Activated CD8-positive, alpha-beta memory T cell treated with anti-CD3 and anti-CD28 coated beads, Interleukin-2, amount 10 ng/mL, durations not matched to agents 7 days and 5 days (primary cell): ENCODE results near the gene ABCA2. TPM values are rescaled to one million over a fixed set of nuclear protein-coding genes. Genes with fewer than 3 reads are reported as not detected.

Experiments
- ATAC-seq: fragments of 150-1000 bp; cut with Tn5 transposase; one replicate; pipeline ENCODE4 v1.10.0; 2021; ENCODE audit warnings: moderate library complexity
- CTCF ChIA-PET: fragments of 350-600 bp; sonication (Branson Sonifier 250); formaldehyde crosslinking; loops from one replicate; lab custom pipeline; 2021; ENCODE audit warnings: antibody characterized with exemption; lab: Charles Lee
- DNase-seq: peaks from one replicate; pipeline ENCODE4 v3.0.0-alpha.2; 2020
- H3K27ac Mint-ChIP-seq: one replicate; pipeline ENCODE4 v1.8.0; 2021; ENCODE audit warnings: mild to moderate bottlenecking, mixed read lengths
- H3K27me3 Mint-ChIP-seq: one replicate; pipeline ENCODE4 v1.8.0; 2021; ENCODE audit warnings: mixed read lengths
- H3K36me3 Mint-ChIP-seq: one replicate; pipeline ENCODE4 v1.8.0; 2021; ENCODE audit warnings: mild to moderate bottlenecking, mixed read lengths
- H3K4me1 Mint-ChIP-seq: one replicate; pipeline ENCODE4 v1.8.0; 2021; ENCODE audit warnings: mixed read lengths
- H3K4me3 Mint-ChIP-seq: one replicate; pipeline ENCODE4 v1.8.0; 2021; ENCODE audit warnings: mild to moderate bottlenecking, moderate library complexity, mixed read lengths
- H3K9me3 Mint-ChIP-seq: one replicate; pipeline ENCODE4 v1.8.0; 2022; ENCODE audit warnings: low read depth, mixed read lengths
- total RNA-seq, 2 experiments: library from RNA; stranded (reverse); gene quantifications; one replicate each; pipeline ENCODE4 v1.2.3, GENCODE V29; 2021

The ABCA2 gene
- total RNA-seq, 2 experiments from 2014 or later = 30.0 to 73.6 TPM

DNA sequence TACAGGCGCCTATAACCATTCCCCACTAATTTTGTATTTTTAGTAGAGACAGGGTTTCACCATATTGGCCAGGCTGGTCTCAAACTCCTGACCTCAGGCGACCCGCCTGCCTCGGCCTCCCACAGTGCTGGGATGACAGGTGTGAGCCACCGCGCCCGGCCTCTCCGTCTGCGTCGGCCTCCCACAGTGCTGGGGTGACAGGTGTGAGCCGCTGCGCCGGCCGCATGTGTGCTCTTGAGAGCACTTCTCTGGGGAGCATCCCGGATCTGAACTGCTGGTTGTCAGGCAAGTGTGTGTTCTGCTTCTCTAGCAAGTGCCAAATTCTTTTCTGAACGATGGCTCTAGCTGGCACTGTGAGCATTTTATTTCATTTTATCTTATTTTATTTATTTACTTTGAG, 29.5 kb upstream of the ABCA2 start:
- H3K4me1 Mint-ChIP-seq = peaks cover 2% of the 10 kb centered on the region
- no peak overlapping the region for H3K27ac Mint-ChIP-seq
- no peaks in the 10 kb centered on the region for H3K9me3 Mint-ChIP-seq
- no peaks in the 10 kb centered on the region for H3K36me3 Mint-ChIP-seq
- no peak overlapping the region for H3K4me3 Mint-ChIP-seq
- peaks cover 15% of the 10 kb centered on the region for H3K27me3 Mint-ChIP-seq
- CTCF ChIA-PET = interaction anchor here (1.3 to 6.2 kb wide), 5 partner anchors 9 to 28 kb away, joined by 4 to 47 read pairs (median 9); partner anchors contain the start of genes NPDC1 and SAPCD2
- DNase-seq (no peak), ATAC-seq (no peak)

DNA sequence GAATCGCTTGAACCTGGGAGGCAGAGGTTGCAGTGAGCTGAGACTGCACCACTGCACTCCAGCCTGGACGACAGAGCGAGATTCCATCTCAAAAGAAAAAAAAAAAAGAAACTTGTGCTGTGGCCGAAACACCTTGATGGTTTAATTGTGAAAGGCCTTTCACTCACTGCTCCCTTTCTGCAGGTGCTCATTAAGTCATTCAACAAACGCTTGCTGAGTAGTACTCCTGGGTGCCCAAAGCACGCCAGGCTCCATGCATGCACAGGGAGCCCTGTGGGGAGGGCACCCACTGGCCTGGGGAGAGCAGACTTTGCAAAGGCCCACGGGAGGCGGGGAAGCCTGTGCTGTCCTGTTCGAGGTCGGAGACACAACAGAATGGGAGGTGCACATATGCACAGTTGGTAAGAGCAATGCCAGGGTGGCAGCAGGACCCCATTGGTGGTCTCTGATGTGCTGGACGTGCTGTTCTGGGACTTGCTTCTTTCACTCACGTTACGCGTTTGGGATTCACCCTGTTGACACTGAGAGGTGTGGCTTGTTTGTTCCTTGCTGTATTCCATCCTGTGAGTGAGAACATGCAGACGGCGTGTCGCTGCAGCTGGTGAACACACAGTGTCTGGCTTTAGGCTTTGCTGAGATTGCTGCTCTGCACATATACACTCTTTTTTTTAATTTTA, 28.8 kb upstream of the ABCA2 start:
- Mint-ChIP-seq H3K36me3 (no peaks in the 10 kb centered on the region), H3K4me1 (peaks cover 2% of the 10 kb centered on the region), H3K4me3 (no peak overlapping the region), H3K27ac (no peak overlapping the region), H3K27me3 (peaks cover 22% of the 10 kb centered on the region), H3K9me3 (no peaks in the 10 kb centered on the region)
- CTCF ChIA-PET = interaction anchor here (1.3 to 6.2 kb wide), 6 partner anchors 9 to 28 kb away, joined by 4 to 47 read pairs (median 10); partner anchors contain the start of genes NPDC1 and SAPCD2
- ATAC-seq = no peak
- no peak for DNase-seq

GRCh38 chr9:137055385-137056364, 27.6 kb upstream of the ABCA2 start:
- CTCF ChIA-PET = interaction anchor here (1.5 to 6.2 kb wide), 4 partner anchors 9 to 27 kb away, joined by 8 to 47 read pairs (median 10); partner anchors contain the start of genes NPDC1 and SAPCD2
- no peak for DNase-seq
- H3K4me3 Mint-ChIP-seq = no peak overlapping the region
- H3K27ac Mint-ChIP-seq = no peak overlapping the region
- H3K36me3 Mint-ChIP-seq = no peaks in the 10 kb centered on the region
- ATAC-seq = no peak
- H3K9me3 Mint-ChIP-seq = no peaks in the 10 kb centered on the region
- peaks cover 23% of the 10 kb centered on the region for H3K27me3 Mint-ChIP-seq
- H3K4me1 Mint-ChIP-seq = peaks cover 2% of the 10 kb centered on the region

GRCh38 chr9:137054932-137055384, 26.9 kb upstream of the ABCA2 start:
- CTCF ChIA-PET = interaction anchor here (1.5 to 6.2 kb wide), 4 partner anchors 8 to 26 kb away, joined by 8 to 47 read pairs (median 10); partner anchors contain the start of genes NPDC1 and SAPCD2
- no peak overlapping the region for H3K27ac Mint-ChIP-seq
- peaks cover 28% of the 10 kb centered on the region for H3K27me3 Mint-ChIP-seq
- H3K9me3 Mint-ChIP-seq = no peaks in the 10 kb centered on the region
- H3K4me3 Mint-ChIP-seq = no peak overlapping the region
- no peaks in the 10 kb centered on the region for H3K36me3 Mint-ChIP-seq
- H3K4me1 Mint-ChIP-seq = peaks cover 2% of the 10 kb centered on the region
- DNase-seq = no peak
- ATAC-seq = no peak

GRCh38 chr9:137053944-137054931, 26.2 kb upstream of the ABCA2 start, which contains the start of gene ENTPD2:
Gene ENTPD2, minus strand, starts transcription at chr9:137054061. Its CDS starts 64 bp downstream, at chr9:137053997.
- DNase-seq = no peak
- Mint-ChIP-seq H3K36me3 (no peaks in the 10 kb centered on the region), H3K27ac (no peak within 1 kb of the TSS), H3K9me3 (no peaks in the 10 kb centered on the region), H3K27me3 (peaks cover 35% of the 10 kb centered on the region), H3K4me3 (no peak within 1 kb of the TSS), H3K4me1 (peaks cover 2% of the 10 kb centered on the region)
- peak; percentile 62 for ATAC-seq
- CTCF ChIA-PET = interaction anchor here (2.3 to 2.5 kb wide), 2 partner anchors 13 to 19 kb away, joined by 10 to 13 read pairs; no protein-coding TSS in a partner anchor

DNA sequence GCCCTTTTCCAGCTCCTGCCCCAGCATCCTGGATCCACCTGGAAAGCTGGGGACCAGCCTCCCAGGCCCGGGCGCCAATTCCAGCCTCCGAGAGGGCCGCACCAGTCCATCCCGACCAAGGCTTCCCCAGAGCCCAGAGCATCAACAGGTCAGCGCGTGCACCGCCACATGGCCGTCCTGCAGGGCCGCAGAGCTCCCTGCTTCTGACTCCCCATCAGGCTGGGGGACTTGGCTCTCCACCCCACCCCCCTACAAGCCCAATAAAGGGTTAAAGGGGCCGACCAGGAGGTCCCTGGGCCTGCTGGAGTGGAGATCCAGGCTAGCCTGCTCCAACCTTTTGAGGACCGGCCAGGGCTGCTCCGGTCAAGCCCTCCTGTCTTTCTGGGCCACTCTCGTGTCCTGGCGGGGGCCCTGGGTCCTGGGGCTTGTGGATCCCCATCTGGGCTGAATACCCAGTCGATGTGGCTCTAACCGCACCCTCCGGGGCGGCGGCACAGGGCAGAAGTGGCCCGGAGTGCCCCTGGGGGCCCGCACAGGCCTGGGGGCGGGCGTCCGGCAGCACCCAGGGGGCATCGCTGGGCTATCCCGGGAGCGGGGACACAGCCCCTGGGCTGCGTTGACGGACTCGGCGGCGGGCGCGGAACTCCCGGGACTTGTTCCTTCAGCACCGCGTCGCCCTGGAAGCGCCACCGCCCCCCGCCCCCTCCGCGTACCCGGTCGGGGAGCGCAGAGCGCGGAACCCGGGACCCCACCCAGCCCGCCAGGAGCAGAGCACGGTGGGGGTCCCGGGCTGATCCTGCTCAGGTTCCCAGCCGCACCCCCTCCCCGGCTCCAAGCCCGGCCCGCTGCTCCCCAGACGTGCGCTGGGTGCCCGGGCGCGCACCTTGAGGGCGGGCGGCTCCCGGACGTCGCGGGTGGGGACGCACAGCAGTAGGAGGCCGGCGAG, 25.2 kb upstream of the ABCA2 start:
- H3K9me3 Mint-ChIP-seq = no peaks in the 10 kb centered on the region
- CTCF ChIA-PET = interaction anchor here (0.9 to 2.3 kb wide), 8 partner anchors 10 to 326 kb away, joined by 3 to 13 read pairs (median 5); partner anchors contain the start of genes AJM1 and SAPCD2
- H3K36me3 Mint-ChIP-seq = no peaks in the 10 kb centered on the region
- H3K4me3 Mint-ChIP-seq = no peak overlapping the region
- H3K4me1 Mint-ChIP-seq = no peaks in the 10 kb centered on the region
- DNase-seq = no peak
- H3K27ac Mint-ChIP-seq = no peak overlapping the region
- peaks cover 32% of the 10 kb centered on the region for H3K27me3 Mint-ChIP-seq
- ATAC-seq = peak; percentile 3

- no peaks in the 10 kb centered on the region for H3K36me3 Mint-ChIP-seq
- H3K9me3 Mint-ChIP-seq = no peaks in the 10 kb centered on the region
- no peak for DNase-seq
- H3K4me1 Mint-ChIP-seq = no peaks in the 10 kb centered on the region
- CTCF ChIA-PET = interaction anchor here (0.9 to 2.3 kb wide), 8 partner anchors 11 to 325 kb away, joined by 3 to 13 read pairs (median 5); partner anchors contain the start of genes AJM1 and SAPCD2
- H3K27ac Mint-ChIP-seq = no peak overlapping the region
- no peak for ATAC-seq
- H3K27me3 Mint-ChIP-seq = peaks cover 36% of the 10 kb centered on the region
- no peak overlapping the region for H3K4me3 Mint-ChIP-seq
Measured at GRCh38 chr9:137052293-137052692, 24.3 kb upstream of the ABCA2 start.

DNA sequence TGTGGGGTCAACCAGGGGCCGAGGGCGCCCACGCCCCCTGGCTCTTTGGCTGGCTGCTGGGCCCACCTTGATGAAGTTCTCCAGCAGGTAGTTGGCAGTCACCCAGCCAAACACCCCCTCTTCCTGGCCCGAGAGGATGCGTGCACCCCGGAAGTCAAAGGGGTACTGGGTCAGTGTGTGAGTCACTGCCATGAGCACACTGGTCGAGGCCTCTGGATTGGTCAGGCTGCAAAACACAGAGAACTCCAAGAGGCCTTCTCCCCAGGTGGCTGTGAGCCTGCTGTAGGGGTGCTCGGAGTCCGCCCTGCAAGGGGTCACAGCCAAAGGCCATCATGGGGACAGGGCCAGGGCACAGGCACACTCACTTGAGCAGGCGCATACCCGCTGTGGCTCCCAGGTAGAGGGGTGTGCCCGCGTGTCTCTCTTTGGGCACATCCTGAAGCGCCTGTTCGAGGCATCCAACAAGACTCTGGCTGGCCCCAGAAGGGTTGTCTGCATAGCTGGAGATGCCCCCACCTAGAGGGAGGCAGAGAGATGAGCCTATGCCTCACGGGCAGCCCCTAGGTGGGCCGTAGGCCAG, 23.2 kb upstream of the ABCA2 start:
- CTCF ChIA-PET = interaction anchor here (2.1 to 5.5 kb wide), 2 partner anchors 12 to 17 kb away, joined by 5 to 183 read pairs; partner anchors contain the start of gene SAPCD2
- peaks cover 3% of the 10 kb centered on the region for H3K4me1 Mint-ChIP-seq
- no peak overlapping the region for H3K27ac Mint-ChIP-seq
- ATAC-seq = no peak
- H3K9me3 Mint-ChIP-seq = no peaks in the 10 kb centered on the region
- no peak for DNase-seq
- H3K27me3 Mint-ChIP-seq = peaks cover 46% of the 10 kb centered on the region
- no peaks in the 10 kb centered on the region for H3K36me3 Mint-ChIP-seq
- no peak overlapping the region for H3K4me3 Mint-ChIP-seq

DNA sequence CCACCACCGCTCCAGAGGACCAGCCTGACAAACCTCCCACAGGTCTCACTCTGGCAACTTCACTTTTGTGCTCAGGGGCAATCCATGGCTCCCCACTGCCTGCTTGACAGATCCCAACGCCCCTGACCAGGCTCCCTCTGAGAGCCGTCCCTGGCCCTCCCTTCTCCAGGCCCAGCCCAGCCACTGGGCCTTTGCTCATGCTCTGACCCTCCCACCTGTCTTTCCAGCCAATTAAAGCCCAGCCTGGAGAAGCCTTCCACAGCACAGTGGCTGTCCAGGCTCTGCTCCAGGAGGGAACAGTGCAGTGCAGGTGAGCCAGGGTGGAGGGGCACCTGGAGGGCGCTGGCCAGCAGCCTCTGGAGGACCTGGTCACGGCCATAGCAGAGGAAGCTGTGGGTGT, 22.5 kb upstream of the ABCA2 start:
- no peak for ATAC-seq
- no peak overlapping the region for H3K4me3 Mint-ChIP-seq
- no peak overlapping the region for H3K27ac Mint-ChIP-seq
- no peak for DNase-seq
- no peaks in the 10 kb centered on the region for H3K36me3 Mint-ChIP-seq
- H3K4me1 Mint-ChIP-seq = peaks cover 3% of the 10 kb centered on the region
- no peaks in the 10 kb centered on the region for H3K9me3 Mint-ChIP-seq
- H3K27me3 Mint-ChIP-seq = peaks cover 46% of the 10 kb centered on the region
- CTCF ChIA-PET = interaction anchor here (1.4 to 5.5 kb wide), 2 partner anchors 18 to 186 kb away, joined by 3 to 183 read pairs; partner anchors contain the start of gene SAPCD2

- Mint-ChIP-seq H3K4me1 (peaks cover 7% of the 10 kb centered on the region), H3K4me3 (no peak overlapping the region)
Measured at GRCh38 chr9:137049544-137050449, 21.8 kb upstream of the ABCA2 start.

More at GRCh38 chr9:137049544-137050449, 21.8 kb upstream of the ABCA2 start:
- Mint-ChIP-seq H3K9me3 (no peaks in the 10 kb centered on the region), H3K27ac (no peak overlapping the region), H3K36me3 (no peaks in the 10 kb centered on the region), H3K27me3 (peaks cover 51% of the 10 kb centered on the region)
- CTCF ChIA-PET = interaction anchor here (1.0 to 5.5 kb wide), 7 partner anchors 9 to 187 kb away, joined by 3 to 183 read pairs (median 6); partner anchors contain the start of genes RNF224 and SAPCD2
- peak; percentile 73 for DNase-seq
- ATAC-seq = no peak
